T-helper 2 cell treated with Interferon-gamma antibody and Interleukin-4, amounts not matched to agents 100 ng/mL and 5 ng/mL, for 36 hours (primary cell): ENCODE results near the gene LSS. TPM values are rescaled to one million over a fixed set of nuclear protein-coding genes. Genes with fewer than 3 reads are reported as not detected.
"Not testable (repeated sequence)": the region's sequence is repeated elsewhere in the genome, so short reads cannot be mapped to it uniquely, and the experiment has no call there.

Source experiments
- intact Hi-C: fragments of 100-400 bp; cut with micrococcal nuclease; formaldehyde crosslinking; loops from one replicate; pipeline ENCODE4 v1.15.1; 2023
- total RNA-seq: library from RNA; stranded (reverse); gene quantifications from 2 replicates; pipeline ENCODE4 v1.2.3, GENCODE V29; 2022

Gene LSS
- total RNA-seq, 1 donor from 2014 or later: 41.0 TPM

DNA sequence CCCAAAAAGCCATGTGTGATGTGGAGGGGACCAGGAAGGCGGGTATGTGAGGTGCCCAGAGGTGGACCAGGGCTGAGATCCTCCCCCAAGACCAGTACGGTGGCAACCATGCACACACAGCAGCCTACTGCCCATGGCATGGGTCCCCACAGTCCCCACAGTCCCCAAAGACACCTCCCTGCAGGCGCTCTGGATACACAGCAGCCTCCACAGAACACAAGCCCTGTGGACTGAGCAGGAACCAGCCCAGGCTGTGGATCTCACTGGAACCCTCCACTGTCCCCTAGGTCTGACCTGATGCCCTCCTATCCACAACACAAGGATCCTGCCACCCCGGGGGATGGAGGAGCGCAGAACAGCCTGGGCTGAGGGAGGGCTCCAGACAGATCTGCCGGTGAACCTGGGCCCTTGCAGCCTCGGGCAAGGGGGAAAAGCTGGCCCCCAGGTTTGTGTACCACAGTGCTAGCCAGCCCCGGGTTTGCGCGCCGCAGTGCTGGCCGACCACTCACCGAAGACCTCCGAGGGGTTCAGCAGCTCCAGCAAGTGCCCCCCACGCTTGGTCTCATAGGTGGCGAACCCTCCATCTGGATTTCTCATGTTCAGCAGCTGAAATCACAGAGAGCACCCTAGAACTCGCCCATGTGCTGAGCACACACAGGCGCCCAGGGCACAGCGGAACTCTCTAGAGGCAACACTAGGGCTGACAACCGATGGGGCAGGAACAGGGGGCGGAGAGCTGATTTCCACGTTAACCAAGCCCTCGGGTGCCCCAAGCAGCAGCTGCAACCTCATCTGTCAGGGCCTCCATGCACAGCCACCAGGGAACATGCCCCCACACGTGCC lies 22.2 kb downstream of the LSS start:
- intact Hi-C loops: no loop called here

DNA sequence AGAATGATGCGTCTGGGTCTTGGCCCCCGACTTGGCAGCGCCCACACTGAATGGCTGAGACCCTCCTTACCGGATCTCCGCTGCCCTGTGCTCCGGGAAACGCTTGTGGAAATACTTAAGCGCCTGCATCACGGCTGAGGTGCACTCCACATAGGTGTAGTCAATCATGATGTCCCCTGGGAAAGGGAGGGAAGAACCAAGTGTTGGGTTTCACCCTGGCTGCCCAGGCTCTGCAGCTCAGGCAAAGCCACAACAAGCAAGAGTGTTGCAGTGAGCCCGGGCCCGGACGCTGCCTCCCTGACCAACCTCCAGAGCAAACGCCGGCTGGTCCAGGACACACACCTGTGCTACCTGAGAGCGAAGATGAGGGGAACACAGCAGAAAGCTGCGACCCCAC lies 22.8 kb downstream of the LSS start:
- intact Hi-C loops: no loop called here

DNA sequence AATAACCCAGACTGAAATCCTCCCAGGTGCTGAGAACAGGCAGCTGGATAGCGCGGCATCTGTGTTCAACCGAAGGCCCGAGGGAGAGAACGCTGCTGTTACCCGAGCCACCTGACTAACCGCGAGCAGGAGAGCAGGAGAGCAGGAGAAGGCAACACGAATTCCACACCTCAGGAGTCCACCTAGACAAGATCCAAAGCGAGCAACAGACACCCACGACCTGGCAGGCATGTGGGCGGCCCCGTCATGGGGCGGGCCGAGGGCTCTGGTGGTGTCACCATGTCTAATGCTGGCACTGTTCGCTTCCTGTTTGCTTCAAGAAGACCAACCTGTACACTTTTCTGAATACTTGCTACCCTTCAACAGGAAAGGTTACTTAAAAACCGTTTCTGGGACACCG lies 23.4 kb downstream of the LSS start:
- intact Hi-C loops: no loop called here

DNA sequence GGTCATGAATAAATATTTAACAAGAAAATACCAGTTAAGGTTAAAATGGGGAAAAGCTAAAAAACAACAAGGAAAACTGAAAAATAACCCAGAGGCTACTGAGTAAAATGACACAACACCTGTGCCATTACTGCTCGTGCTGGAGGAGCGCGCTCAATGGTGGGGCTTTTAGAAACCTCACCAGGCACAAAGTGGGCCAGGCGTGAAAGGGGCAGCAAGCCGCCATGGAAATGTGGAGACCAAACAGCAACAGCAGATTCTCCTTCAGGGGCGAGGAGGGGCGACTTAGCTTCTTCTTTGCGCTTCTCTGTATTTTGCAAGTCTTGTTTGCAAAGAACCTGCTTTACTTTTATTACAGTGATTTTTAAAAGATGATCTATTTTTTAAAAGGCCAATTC lies 25.4 kb downstream of the LSS start:
- intact Hi-C loops: no loop called here

DNA sequence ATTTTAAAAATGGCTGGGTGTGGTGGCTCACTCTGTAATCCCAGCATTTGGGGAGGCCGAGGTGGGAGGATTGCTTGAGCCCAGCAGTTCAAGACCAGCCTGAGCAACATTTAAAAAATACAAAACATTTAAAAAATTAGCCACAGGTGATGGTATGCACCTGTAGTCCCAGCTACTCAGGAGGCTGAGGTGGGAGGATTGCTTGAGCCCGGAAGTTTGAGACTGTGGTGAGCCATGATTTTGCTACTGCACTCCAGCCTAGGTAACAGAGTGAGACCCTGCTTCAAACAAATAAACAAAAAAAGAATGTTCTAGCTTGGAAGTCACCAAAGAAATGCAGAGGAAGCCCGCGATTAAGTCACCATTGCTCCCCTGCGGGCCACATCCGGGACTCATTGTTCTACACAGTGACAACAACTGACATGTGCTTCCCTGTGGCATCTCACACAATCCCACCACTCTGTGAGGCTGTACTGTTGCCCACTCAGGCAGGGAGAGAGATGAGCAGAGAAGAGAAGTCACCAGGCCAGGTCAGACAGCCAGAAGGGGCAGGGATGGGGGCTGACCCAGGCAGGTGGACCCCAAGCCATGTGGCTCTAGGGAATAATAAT lies 25.9 kb downstream of the LSS start:
- intact Hi-C loops: no loop called here

DNA sequence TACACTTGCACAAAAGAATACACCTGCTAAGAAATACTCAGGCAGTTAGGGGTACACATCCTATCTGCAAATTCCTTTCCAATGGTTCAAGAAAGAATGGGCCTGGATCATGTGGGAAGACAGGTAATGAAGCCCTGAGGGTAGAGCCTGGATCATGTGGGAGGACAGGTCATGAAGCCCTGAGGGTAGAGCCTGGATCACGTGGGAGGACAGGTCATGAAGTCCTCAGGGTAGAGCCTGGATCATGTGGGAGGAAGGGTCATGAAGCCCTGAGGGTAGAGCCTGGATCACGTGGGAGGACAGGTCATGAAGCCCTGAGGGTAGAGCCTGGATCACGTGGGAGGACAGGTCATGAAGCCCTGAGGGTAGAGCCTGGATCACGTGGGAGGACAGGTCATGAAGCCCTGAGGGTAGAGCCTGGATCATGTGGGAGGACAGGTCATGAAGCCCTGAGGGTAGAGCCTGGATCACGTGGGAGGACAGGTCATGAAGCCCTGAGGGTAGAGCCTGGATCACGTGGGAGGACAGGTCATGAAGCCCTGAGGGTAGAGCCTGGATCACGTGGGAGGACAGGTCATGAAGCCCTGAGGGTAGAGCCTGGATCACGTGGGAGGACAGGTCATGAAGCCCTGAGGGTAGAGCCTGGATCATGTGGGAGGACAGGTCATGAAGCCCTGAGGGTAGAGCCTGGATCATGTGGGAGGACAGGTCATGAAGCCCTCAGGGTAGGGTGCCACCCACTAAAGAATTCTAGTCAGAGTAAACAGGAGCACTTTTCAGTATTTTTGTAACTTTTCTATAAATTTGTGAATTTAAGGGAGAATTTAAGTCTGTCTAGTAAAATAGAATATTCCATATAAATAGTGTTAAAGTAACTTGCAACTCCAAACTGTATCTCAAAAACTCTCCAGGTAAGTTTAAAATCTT lies 27.4 kb downstream of the LSS start:
- intact Hi-C loops: not testable (repeated sequence)

DNA sequence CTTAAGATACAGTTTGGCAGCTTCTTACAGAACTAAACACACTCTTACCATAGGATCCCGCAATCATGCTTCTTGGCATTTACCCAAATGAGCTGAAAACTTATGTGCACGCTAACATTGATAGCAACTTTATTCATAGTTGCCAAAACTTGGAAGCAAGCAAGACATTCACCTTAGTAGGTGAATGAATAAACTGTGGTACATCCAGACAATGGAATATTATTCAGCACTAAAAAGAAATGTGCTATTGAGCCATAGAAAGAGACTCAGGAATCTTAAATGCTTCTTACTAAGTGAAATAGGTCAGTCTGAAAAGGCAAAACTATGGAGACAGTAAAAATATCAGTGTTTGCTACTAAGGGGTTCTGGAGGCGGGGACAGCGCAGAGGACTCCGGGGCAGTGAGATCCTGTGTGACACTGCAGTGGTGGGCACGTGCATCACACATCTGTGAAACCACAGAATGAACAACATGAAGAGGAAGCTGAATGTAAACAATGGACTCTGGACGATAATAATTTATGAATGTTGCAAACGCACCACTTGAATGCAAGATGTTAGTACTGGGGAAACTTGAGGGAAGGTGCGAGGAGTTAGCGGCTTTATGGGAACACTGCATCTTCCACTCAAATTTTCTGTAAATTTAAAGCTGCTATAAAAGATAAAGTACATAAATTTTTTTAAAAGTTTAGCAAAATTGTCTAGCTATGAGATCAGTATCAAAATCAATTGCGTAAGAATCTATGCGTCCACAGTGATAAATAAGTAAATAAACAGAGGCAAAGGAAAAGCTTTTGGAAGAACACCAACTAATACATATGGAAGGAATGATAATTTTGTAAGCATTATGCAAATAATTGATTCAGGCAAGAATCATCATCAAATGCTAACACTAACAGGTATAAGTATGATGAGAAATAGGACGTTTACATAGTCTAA lies 28.9 kb downstream of the LSS start:
- intact Hi-C loops: no loop called here

DNA sequence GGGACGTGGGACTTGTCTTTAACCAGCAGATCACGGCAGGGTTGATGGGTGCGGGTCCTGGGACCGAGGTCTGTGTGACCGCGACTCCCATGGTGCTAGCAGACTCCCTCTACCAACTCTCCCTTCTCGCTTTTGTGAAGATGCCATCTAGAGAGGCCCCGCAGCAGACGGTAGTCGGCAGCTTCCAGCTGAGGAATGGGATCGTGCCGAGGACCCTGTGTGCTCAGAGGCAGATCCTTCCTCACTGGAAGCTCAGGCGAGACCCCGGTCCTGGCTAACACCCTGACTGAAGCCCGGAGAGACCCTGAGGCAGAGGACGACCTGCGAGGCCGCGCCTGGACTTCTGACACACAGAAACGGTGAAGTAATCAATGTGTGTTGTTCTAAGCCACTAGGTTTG lies 31.8 kb downstream of the LSS start:
- intact Hi-C loops: no loop called here

DNA sequence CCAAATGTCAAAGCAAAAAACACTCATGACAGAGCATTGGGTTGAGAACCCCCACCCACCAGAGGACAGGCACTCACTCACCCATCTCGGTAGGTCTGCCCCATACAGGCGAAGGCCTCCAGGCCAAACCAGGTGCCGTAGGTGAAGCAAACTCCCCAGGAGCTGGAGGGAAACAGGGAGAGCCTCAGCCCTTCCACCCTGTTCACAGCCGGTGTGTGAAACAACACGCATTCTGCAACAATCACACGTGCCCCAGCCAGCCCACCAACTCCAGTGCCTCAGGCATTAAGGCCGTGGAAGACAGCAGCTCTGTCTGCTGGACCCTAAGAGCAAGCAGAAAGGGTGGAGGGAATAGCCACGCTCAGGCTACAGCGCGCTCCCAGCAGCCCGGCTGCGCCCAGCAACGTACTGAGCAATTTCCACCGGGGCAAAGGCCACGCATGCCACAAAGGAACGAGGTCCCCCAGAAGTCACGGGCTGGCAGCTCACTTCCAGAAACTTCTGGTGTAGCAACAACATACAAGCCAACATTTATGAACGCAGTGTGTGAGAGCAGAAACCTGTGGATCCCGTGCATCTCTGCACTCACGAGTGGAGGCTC lies 32.9 kb downstream of the LSS start:
- intact Hi-C loops: no loop called here

DNA sequence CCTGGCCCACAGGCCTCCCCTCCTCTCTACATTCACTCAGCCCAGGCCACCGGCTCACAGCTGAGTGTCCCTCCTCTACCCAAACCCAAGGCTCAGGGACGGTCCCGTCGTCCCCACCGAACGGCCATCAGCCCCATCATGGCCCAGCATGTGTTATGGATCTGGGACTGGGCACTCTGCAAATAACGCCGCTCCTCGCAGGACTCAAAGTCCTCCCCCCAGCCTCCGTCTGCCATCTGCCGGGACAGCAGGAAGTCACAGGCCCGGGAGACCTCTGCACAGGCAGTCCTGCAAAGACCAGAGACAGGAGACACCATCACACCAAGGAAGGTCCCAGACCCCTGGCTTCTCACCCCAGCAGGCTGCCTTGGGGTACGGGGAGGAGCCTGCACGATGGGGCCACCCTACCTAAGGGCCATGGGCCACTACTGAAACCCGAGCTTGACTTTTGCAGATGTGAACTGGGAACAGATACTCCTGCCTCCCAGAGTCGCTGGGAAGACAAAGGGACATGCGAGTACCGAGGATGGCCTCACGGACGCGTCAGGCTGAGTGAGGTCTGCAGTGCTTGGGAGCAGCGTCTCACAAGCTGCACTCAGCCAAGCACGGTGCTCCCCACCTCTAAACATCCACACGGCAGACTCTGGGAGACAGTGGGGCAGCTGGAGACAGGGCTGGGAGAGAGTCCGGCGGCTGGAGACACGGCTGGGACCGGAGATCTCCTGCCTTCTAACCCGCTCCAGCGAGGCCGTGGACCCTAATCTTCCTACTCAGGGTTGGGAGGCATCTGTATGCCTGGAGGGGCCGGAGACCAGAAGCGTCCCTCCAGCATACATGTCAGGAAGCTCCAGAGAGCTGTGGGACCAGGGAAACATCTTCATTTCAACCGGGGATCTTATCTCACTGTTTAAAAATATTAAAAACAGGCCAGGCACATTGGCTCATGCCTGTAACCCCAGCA lies 33.9 kb downstream of the LSS start:
- intact Hi-C loops: no loop called here

- intact Hi-C loops: no loop called here
Observed at GRCh38 chr21:46193829-46194373, 34.7 kb downstream of the LSS start.

- intact Hi-C loops: no loop called here
Observed at GRCh38 chr21:46191686-46192575, 36.6 kb downstream of the LSS start.

- intact Hi-C loops: no loop called here
Observed at GRCh38 chr21:46191257-46191685, 37.3 kb downstream of the LSS start.

- intact Hi-C loops: no loop called here
Observed at GRCh38 chr21:46190491-46191131, 38.0 kb downstream of the LSS start.

DNA sequence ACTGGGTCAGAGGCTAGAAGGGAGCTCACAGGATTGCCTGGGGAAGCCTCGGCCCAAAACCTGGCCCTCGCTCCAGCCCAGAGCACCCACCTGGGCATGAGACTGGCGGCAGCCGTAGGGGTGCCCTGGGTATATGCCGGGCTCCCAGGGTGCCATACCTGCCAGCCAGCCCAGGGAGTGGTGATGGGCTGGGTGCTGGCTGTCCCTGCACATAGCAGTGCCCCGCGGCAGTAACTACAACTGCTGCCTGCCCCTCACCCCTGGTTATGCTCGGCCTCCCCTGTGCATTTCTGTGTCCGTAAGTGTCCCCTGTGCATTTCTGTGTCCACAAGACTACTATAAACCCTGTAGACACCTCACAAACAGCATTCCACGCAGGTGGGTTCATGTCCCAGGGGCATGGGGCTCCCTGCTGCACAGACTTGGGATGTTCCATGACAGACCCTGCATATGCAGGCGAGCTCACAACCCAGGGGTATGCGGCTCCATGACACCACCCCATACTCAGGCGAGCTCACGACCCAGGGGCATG lies 38.5 kb downstream of the LSS start:
- intact Hi-C loops: loop anchor here (5.0 kb wide), 1 partner anchor 132 kb away; the partner anchor contains the start of genes C21orf58 and PCNT

GRCh38 chr21:46189213-46189958 lies 39.2 kb downstream of the LSS start:
- intact Hi-C loops: loop anchor here (5.0 kb wide), 1 partner anchor 133 kb away; the partner anchor contains the start of genes C21orf58 and PCNT
